HepG2 (cell line): Measurements from ENCODE around the gene RPLP2. TPM values are rescaled to one million over a fixed set of nuclear protein-coding genes. Genes with fewer than 3 reads are reported as not detected.

Experiments
- DNMT1 ChIP-seq: sonication (generic); formaldehyde crosslinking; IDR thresholded peaks from 2 replicates; pipeline ENCODE4 v1.5.1; 2020; ENCODE audit warnings: mild to moderate bottlenecking, missing genetic modification reagents
- IKZF1 ChIP-seq: fragments of 450-650 bp; IDR thresholded peaks from 2 replicates; pipeline ENCODE4 v1.7.1; 2016
- KDM1A ChIP-seq: IDR thresholded peaks from 2 replicates; pipeline ENCODE4 v1.6.1; 2016; ENCODE audit warnings: missing compliant biosample characterization
- KLF13 ChIP-seq: sonication (generic); formaldehyde crosslinking; IDR thresholded peaks from 2 replicates; pipeline ENCODE4 v1.4.0; 2020; ENCODE audit warnings: mild to moderate bottlenecking, missing genetic modification reagents
- MED8 ChIP-seq: sonication (generic); formaldehyde crosslinking; IDR thresholded peaks from 2 replicates; pipeline ENCODE4 v1.8.1; 2023; ENCODE audit warnings: mild to moderate bottlenecking, missing genetic modification reagents; ENCODE audit not compliant: insufficient replicate concordance
- MIER3 ChIP-seq: IDR thresholded peaks from 2 replicates; pipeline ENCODE4 v1.6.1; 2016; ENCODE audit warnings: missing compliant biosample characterization, borderline replicate concordance
- NFAT5 ChIP-seq: sonication (generic); formaldehyde crosslinking; IDR thresholded peaks from 2 replicates; pipeline ENCODE4 v1.4.0; 2020; ENCODE audit warnings: missing genetic modification reagents
- ONECUT2 ChIP-seq: sonication (generic); formaldehyde crosslinking; IDR thresholded peaks from 2 replicates; pipeline ENCODE4 v1.4.0; 2020; ENCODE audit warnings: missing genetic modification reagents
- PAXIP1 ChIP-seq: sonication (generic); formaldehyde crosslinking; conservative IDR thresholded peaks from 2 replicates; pipeline ENCODE4 v1.4.0; 2020; ENCODE audit warnings: mild to moderate bottlenecking, missing genetic modification reagents, moderate library complexity
- THRA ChIP-seq: sonication (generic); formaldehyde crosslinking; IDR thresholded peaks from 2 replicates; pipeline ENCODE4 v1.4.0; 2020; ENCODE audit warnings: missing genetic modification reagents, borderline replicate concordance
- YY1 ChIP-seq: IDR thresholded peaks from 2 replicates; pipeline ENCODE4 v1.6.1; 2011; ENCODE audit warnings: low read length, low read depth, moderate library complexity, mild to moderate bottlenecking; ENCODE audit not compliant: insufficient read depth, insufficient replicate concordance
- ZBTB8A ChIP-seq: sonication (generic); formaldehyde crosslinking; IDR thresholded peaks from 2 replicates; pipeline ENCODE4 v1.4.0; 2020; ENCODE audit warnings: mild to moderate bottlenecking, low read depth, missing genetic modification reagents, borderline replicate concordance
- ZFP37 ChIP-seq: sonication (generic); formaldehyde crosslinking; IDR thresholded peaks from 2 replicates; pipeline ENCODE4 v1.4.0; 2020; ENCODE audit warnings: missing genetic modification reagents, borderline replicate concordance
- ZNF382 ChIP-seq: sonication (generic); formaldehyde crosslinking; IDR thresholded peaks from 2 replicates; pipeline ENCODE4 v1.5.0; 2020; ENCODE audit warnings: missing genetic modification reagents, mild to moderate bottlenecking, borderline replicate concordance
- ZNF546 ChIP-seq: sonication (generic); formaldehyde crosslinking; conservative IDR thresholded peaks from 2 replicates; pipeline ENCODE4 v1.8.1; 2023; ENCODE audit warnings: mild to moderate bottlenecking, missing genetic modification reagents
- polyA plus RNA-seq, 8 experiments: library from polyadenylated mRNA; depleted of rRNA in 3 of 8; stranded (reverse) in 7 of 8; unstranded in 1 of 8; fragments of >200 nt; fragmentation: Illumina TruSeq in 4 of 8; extraction: Trizol in 4 of 8; gene quantifications; 2 replicates each; pipeline versions ENCODE4 v1.2.1 to v1.2.3, GENCODE V29; 2011 to 2016; ENCODE audit warnings: low read depth in 4 of 8, missing spikeins in 1 of 8, mixed read lengths in 1 of 8; ENCODE audit not compliant: insufficient read depth in 1 of 8
- total RNA-seq, 5 experiments: library from RNA; depleted of rRNA; stranded (reverse); fragments of >200 nt; fragmentation: Illumina TruSeq; extraction: Trizol; gene quantifications; 2 replicates each; pipeline ENCODE4 v1.2.3, GENCODE V29; 2016; ENCODE audit warnings: low read depth in 1 of 5
- TF ChIP-seq, protein P1 (sequence below): sonication (generic); formaldehyde crosslinking; conservative IDR thresholded peaks from 2 replicates; pipeline ENCODE4 v1.4.0; 2020; ENCODE audit warnings: missing genetic modification reagents

The RPLP2 gene
- total and polyA plus RNA-seq, 2 of the 13 experiments (the other 11 are each of a cell fraction or from before 2014, with no cell fraction given) = 978 to 2,106 TPM

DNA sequence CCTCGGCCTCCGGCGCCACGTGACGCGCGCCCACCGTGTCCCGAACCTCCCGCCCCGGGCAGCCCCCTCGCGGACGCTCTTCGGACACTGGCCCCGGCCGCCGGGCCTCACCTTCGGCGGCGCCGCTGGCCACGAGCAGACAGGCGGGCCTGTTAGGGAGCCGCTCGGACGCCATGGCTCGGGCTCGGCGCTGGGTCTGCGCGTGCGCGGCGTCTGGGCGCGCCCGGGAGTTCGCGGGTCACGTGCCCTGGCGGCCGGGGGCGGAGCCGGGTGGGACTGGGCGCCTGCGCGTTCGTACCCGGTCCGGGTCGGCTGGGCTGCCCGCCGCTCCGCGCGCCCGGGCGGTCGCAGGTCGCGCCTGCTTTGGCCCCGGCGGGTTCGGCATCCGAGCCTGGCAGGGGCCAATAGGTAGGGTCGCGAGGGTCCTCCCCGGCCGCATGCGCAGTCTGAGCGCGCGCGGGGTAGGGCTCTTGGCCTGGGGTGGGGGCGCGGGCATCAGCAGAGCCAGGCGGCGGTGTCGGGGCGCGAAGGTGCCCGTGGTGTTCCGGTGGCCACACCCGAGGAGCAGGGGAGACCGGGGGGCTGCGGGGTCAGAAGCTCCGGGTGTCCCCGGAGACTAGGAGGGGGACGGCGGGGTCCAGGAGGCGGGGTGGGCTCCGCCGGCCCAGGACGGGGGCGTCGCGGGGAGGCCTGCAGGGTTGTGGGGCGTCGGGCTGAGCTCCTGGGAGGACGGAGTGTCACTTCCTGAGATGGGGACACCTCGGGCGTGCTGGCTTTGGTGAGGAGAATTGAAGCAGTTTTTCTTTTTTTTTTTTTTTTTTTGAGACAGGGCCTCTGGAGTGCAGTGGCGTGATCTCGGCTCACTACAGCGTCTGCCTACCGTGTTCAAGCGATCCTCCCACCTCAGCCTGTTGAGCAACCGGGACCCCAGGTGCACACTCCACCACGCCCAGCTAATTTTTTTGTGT is 32.2 kb upstream of the RPLP2 start, which contains the start of gene GATD1 (continued):
- TF ChIP-seq ZNF546 (0 out of 2 replicates have a peak, but pooled peaks have one; percentile 21), MED8 (no peak), ZBTB8A (CRISPR knock-in tag) (no peak), PAXIP1 (CRISPR knock-in tag) (no peak; the same call in 1 of the 2 replicates), KLF13 (no peak), KDM1A (CRISPR knock-in tag) (no peak), ZNF382 (CRISPR knock-in tag) (no peak), ONECUT2 (CRISPR knock-in tag) (no peak), YY1 (peak; percentile 89), MIER3 (CRISPR knock-in tag) (no peak), THRA (CRISPR knock-in tag) (no peak), ZFP37 (CRISPR knock-in tag) (no peak), IKZF1 (no peak), NFAT5 (peak; percentile 75; the same call in 1 of the 2 replicates), DNMT1 (peak; percentile 77; the same call in 1 of the 2 replicates)
- TF ChIP-seq, protein P1, sequence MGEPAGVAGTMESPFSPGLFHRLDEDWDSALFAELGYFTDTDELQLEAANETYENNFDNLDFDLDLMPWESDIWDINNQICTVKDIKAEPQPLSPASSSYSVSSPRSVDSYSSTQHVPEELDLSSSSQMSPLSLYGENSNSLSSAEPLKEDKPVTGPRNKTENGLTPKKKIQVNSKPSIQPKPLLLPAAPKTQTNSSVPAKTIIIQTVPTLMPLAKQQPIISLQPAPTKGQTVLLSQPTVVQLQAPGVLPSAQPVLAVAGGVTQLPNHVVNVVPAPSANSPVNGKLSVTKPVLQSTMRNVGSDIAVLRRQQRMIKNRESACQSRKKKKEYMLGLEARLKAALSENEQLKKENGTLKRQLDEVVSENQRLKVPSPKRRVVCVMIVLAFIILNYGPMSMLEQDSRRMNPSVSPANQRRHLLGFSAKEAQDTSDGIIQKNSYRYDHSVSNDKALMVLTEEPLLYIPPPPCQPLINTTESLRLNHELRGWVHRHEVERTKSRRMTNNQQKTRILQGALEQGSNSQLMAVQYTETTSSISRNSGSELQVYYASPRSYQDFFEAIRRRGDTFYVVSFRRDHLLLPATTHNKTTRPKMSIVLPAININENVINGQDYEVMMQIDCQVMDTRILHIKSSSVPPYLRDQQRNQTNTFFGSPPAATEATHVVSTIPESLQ = no peak
